ENCODE data around the gene BTK.

DNA sequence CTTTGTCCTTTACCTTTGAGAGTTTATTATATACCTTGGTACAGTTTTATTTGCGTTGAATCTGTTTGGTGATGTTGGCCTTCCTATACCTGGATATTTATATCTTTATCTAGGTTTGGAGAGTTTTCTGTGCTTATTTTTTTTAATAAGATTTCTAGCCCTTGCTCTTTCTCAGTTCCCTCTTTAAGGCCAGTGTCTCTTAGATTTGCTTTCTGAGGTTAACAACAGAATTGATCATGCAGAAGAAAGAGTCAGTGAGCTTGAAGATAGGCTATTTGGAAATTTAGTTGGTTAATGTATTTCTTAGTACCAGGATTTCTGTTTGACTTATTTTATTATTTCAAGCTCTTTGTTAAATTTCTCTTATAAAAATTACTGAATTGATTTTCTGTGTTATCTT lies 82.2 kb downstream of the BTK start:
- no peak for TF ChIP-seq EZH2phosphoT487 (IDR thresholded peaks at IDR 0.05; ENCODE audit: borderline replicate concordance)
- TF ChIP-seq CEBPB (IDR thresholded peaks at IDR 0.05; ENCODE audit: low read depth): no peak
- no peak for TF ChIP-seq CTCF (IDR thresholded peaks at IDR 0.05 in 2 of 3, conservative IDR thresholded peaks at IDR 0.05 in 1 of 3; ENCODE audit: borderline replicate concordance in 1 of 3, insufficient read depth in 1 of 3, low read depth in 2 of 3, low read length in 2 of 3)
- TF ChIP-seq, protein P1, sequence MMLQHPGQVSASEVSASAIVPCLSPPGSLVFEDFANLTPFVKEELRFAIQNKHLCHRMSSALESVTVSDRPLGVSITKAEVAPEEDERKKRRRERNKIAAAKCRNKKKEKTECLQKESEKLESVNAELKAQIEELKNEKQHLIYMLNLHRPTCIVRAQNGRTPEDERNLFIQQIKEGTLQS (IDR thresholded peaks at IDR 0.05): no peak
- TF ChIP-seq RAD21 (IDR thresholded peaks at IDR 0.05; ENCODE audit: low read depth): no peak
